Muscle of back (tissue), 11 donors: ENCODE data around the gene RND2. TPM values are rescaled to one million over a fixed set of nuclear protein-coding genes. Genes with fewer than 3 reads are reported as not detected.

Source experiments
- DNase-seq, 3 donors: peaks; one replicate each; pipeline versions ENCODE4 v3.0.0 to v3.0.0-alpha.2; 2013
- polyA plus RNA-seq, 10 donors: library from polyadenylated mRNA; unstranded; fragments of 120-200 nt; gene quantifications; one replicate each; pipeline ENCODE4 v1.2.1, GENCODE V29; 2013; ENCODE audit not compliant: insufficient read length in 10 of 10

Gene RND2
- polyA plus RNA-seq, 10 donors = 0.47 to 1.3 (median 0.93) TPM

- no peak for DNase-seq
Measured at GRCh38 chr17:43070257-43070656, 45.2 kb downstream of the RND2 start.

GRCh38 chr17:43070872-43071271 lies 45.8 kb downstream of the RND2 start:
- DNase-seq = no peak

DNA sequence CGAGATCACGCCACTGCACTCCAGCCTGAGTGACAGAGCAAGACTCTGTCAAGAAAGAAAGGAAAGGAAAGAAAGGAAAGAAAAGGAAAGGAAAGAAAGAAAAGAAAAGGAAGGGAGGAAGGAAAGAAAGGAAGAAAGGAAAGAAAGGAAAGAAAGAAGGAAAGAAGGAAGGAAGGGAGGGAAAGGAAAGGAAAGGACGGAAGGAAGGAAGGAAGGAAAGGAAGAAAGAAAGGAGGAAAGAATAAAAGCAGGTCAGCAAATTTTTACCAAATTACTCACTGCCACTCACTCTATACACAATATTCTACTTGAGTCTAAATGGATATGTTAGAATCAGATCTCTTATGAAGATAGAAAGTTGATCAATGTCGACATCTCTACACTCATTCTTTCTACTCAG lies 49.8 kb downstream of the RND2 start:
- no peak for DNase-seq

DNA sequence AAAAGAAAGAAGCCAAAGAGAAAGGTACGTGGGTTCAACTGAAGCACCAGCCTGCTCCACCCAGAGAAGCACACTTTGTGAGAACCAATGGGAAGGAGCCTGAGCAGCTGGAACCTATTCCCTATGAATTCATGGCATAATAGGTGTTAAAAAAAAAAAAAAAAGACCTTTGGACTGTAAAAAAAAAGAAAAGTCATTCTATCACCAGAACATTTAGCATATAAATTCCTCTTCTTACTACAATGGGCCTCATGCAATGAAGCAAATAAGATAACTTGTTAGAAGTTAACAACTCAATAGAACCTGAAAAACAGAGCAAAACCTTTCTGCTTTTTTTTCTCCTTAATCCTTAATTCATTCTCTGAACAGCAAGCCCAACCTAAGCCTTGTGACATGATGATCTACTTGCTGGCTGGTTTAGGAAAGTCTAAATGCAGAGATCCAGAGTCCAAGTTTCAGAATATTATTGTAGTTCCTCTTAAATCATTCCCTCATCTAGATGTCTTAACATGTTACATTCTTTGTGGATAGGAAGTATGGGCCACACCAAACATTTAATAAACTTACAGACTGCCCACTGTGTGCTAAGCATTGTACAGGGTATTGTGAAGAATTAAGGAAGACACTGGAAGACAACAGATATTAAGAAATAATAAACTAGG lies 54.7 kb downstream of the RND2 start:
- DNase-seq = no peak

Other genes with a start within 250 kb of the RND2 start
- 1 to 10 TPM in 3 of 10 donors, under 1 TPM in 7; 0.31 to 1.3 (median 0.54) TPM for gene WNK4, start 244.6 kb upstream of the RND2 start, polyA plus RNA-seq
- 10 to 100 TPM; 48.5 to 61.5 (median 57.3) TPM for gene COA3, start 226.5 kb upstream of the RND2 start, polyA plus RNA-seq
- 1 to 10 TPM in 3 of 10 donors, under 1 TPM in 7; 0.46 to 1.5 (median 0.74) TPM for gene CNTD1, start 226.4 kb upstream of the RND2 start, polyA plus RNA-seq
- gene BECN1, start 200.9 kb upstream of the RND2 start, polyA plus RNA-seq = 10 to 100 TPM; 38.4 to 54.3 (median 46.2) TPM
- 10 to 100 TPM; 47.7 to 71.6 (median 55.8) TPM for gene PSME3, start 191.8 kb upstream of the RND2 start, polyA plus RNA-seq
- 1 to 10 TPM in 2 of 10 donors, under 1 TPM in 8; 0.59 to 1.4 (median 0.77) TPM for gene AOC2, start 180.7 kb upstream of the RND2 start, polyA plus RNA-seq
- 10 to 100 TPM; 15.8 to 25.3 (median 17.4) TPM for gene AOC3, start 174.0 kb upstream of the RND2 start, polyA plus RNA-seq
- under 1 TPM in 1 of 10 donors, not detected in 9; 0.35 TPM for gene G6PC1, start 124.4 kb upstream of the RND2 start, polyA plus RNA-seq
- gene AARSD1, start 60.8 kb upstream of the RND2 start, polyA plus RNA-seq = 10 to 100 TPM; 45.0 to 69.9 (median 48.3) TPM
- gene PTGES3L, start 45.2 kb upstream of the RND2 start, polyA plus RNA-seq = 10 to 100 TPM; 46.0 to 82.2 (median 70.7) TPM
- 1 to 10 TPM; 6.0 to 8.9 (median 7.5) TPM for gene RUNDC1, start 44.7 kb upstream of the RND2 start, polyA plus RNA-seq
- 1,000 to 10,000 TPM; 2,057 to 2,736 (median 2,428) TPM for gene RPL27, start 26.8 kb upstream of the RND2 start, polyA plus RNA-seq
- gene IFI35, start 18.4 kb upstream of the RND2 start, polyA plus RNA-seq = 1 to 10 TPM; 4.2 to 7.7 (median 6.5) TPM
- gene VAT1, start 2.8 kb upstream of the RND2 start, polyA plus RNA-seq = 10 to 100 TPM; 62.1 to 97.2 (median 77.5) TPM
- 10 to 100 TPM in 4 of 10 donors, 1 to 10 TPM in 6; 7.3 to 13.5 (median 9.0) TPM for gene BRCA1, start 100.1 kb downstream of the RND2 start, polyA plus RNA-seq
- gene NBR1, start 146.0 kb downstream of the RND2 start, polyA plus RNA-seq = 10 to 100 TPM; 54.0 to 73.6 (median 60.6) TPM
- 10 to 100 TPM in 2 of 10 donors, 1 to 10 TPM in 8; 6.0 to 11.5 (median 7.8) TPM for gene TMEM106A, start 186.6 kb downstream of the RND2 start, polyA plus RNA-seq
- 10 to 100 TPM in 4 of 10 donors, 1 to 10 TPM in 6; 3.5 to 15.8 (median 6.4) TPM for gene CCDC200, start 203.4 kb downstream of the RND2 start, polyA plus RNA-seq
- 1 to 10 TPM in 2 of 10 donors, under 1 TPM in 1, not detected in 7; 0.86 to 4.4 (median 1.8) TPM for gene RNU2-1, start 208.7 kb downstream of the RND2 start, polyA plus RNA-seq